ENCODE measurements around the gene PPP1R9B. TPM values are rescaled to one million over a fixed set of nuclear protein-coding genes. Genes with fewer than 3 reads are reported as not detected.

The PPP1R9B gene
- total RNA-seq, 1 experiment from 2014 or later, result 23.0 TPM

DNA sequence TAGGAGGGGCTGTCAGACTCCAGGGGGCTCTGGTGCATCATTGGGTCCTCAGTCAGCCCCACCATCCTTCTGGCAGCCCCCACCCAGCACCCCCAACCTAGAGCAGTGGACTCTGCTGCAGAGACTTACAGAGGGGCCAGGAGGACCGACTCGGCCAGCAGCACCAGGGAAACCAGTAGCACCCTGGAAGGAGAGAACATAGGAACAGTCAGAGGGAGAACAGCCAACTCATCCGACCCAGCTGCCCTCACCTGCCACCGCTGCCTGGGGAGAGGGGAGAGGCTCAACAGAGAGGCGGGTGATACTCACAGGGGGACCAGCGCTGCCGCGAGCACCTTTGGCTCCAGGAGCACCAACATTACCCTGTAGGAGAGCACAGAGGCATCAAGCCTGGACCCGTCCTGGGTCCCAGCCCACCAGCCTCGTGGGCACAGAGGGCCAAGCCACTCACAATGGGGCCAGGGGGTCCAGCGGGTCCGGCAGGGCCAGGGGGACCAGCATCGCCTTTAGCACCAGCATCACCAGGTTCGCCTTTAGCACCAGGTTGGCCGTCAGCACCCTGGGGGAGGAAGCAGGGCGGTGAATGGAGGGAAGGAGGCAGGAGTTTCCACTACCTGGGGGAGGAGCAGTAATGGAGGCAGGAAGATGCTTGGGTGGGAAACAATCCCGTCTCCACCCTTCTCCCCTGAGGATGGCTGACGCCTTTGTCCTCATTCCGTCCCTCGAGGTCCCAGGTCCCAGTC lies 39.2 kb upstream of the PPP1R9B start:
- peaks cover 5 to 83% (median 78%) of the 10 kb centered on the region in 3 experiments; a peak in 6 of 7 replicates for H3K36me3 Mint-ChIP-seq (ENCODE audit: insufficient read depth in 1 of 3, low read depth in 3 of 3)
- H3K9me3 Mint-ChIP-seq, result no peaks in the 10 kb centered on the region
- Histone ChIP-seq H3K23ac (ENCODE audit: insufficient read length, low read depth, low read length) (no peak overlapping the region), H2BK12ac (ENCODE audit: insufficient read length, low read depth, low read length) (no peak overlapping the region), H3K9me3 (ENCODE audit: control insufficient read depth, low read depth, low read length) (no peaks in the 10 kb centered on the region), H2AK5ac (ENCODE audit: insufficient read length, low read length) (no peak overlapping the region), H3K27me3 (ENCODE audit: insufficient read depth, low read length) (no peaks in the 10 kb centered on the region), H3K4ac (ENCODE audit: low read depth, low read length) (no peak overlapping the region), H3K56ac (ENCODE audit: insufficient read length, low read depth, low read length) (no peak overlapping the region), H3K14ac (ENCODE audit: insufficient read depth, low read length) (no peak overlapping the region), H3K79me1 (ENCODE audit: insufficient read depth, low read depth, low read length, poor library complexity, severe bottlenecking) (no peaks in the 10 kb centered on the region), H4K20me1 (ENCODE audit: control insufficient read depth, insufficient read depth, insufficient read length) (no peaks in the 10 kb centered on the region), H4K91ac (ENCODE audit: insufficient read length, low read depth, low read length) (no peak overlapping the region), H3K9ac (ENCODE audit: extremely low read depth, insufficient read length, low read length) (no peak overlapping the region), H2AFZ (ENCODE audit: low read length) (no peak overlapping the region), H3K18ac (ENCODE audit: insufficient read length, low read depth, low read length) (no peak overlapping the region), H4K5ac (ENCODE audit: insufficient read length, low read depth, low read length) (no peak overlapping the region), H3K27ac (ENCODE audit: insufficient read length, low read depth, low read length) (no peak overlapping the region), H2BK5ac (ENCODE audit: insufficient read length, low read length) (no peak overlapping the region), H2BK20ac (ENCODE audit: low read depth, low read length, poor library complexity, severe bottlenecking) (no peak overlapping the region), H3K4me1 (ENCODE audit: insufficient read depth, low read length) (no peaks in the 10 kb centered on the region), H3K23me2 (ENCODE audit: insufficient read length, low read depth, low read length, poor library complexity, severe bottlenecking) (no peaks in the 10 kb centered on the region), H3T11ph (ENCODE audit: low read length) (no peak overlapping the region), H3K79me2 (ENCODE audit: insufficient read depth, low read length) (no peaks in the 10 kb centered on the region), H4K8ac (replicated peaks; ENCODE audit: insufficient read length, low read depth, low read length) (no peak overlapping the region), H2BK120ac (ENCODE audit: low read depth, low read length, poor library complexity, severe bottlenecking) (no peak overlapping the region), H3K4me2 (ENCODE audit: insufficient read depth, insufficient read length, low read length) (no peak overlapping the region), H2BK15ac (ENCODE audit: low read depth, low read length) (no peak overlapping the region)
- WGBS (ENCODE audit: extremely low coverage, insufficient read length, low lambda C conversion rate), result no CpG with 5 or more reads among the region's 20 CpGs
- no peak overlapping the region for H3K27ac Mint-ChIP-seq
- DNase-seq, result no peak
- H3K27me3 Mint-ChIP-seq (ENCODE audit: low read depth), result no peaks in the 10 kb centered on the region
- no peak for TF ChIP-seq CTCF (conservative IDR thresholded peaks at IDR 0.05)
- no peak overlapping the region for H3K4me3 Mint-ChIP-seq
- peaks cover 5 to 6% of the 10 kb centered on the region in 2 experiments for H3K4me1 Mint-ChIP-seq
